K562 (cell line): Measurements from ENCODE around the gene SLC35F2. TPM values are rescaled to one million over a fixed set of nuclear protein-coding genes. Genes with fewer than 3 reads are reported as not detected.

Source experiments
- ATAC-seq: fragments of 200-7000 bp; cut with Tn5 transposase; 3 replicates; pipeline ENCODE4 v1.9.1; 2020; ENCODE audit warnings: moderate library complexity
- BruUV-seq: library from RNA; stranded (reverse); fragments of 400-500 nt; replicated peaks from 2 replicates; lab custom pipeline; 2021; lab: Mats Ljungman, UMichigan
- CTCF ChIA-PET: fragments of 300-600 bp; formaldehyde crosslinking; extraction: SDS; loops from one replicate; lab custom pipeline; 2021; ENCODE audit warnings: low intra/inter-chr PET ratio; lab: Yijun Ruan, JAX
- POLR2A ChIA-PET: fragments of 300-600, 350-650 bp; sonication (Branson Sonifier 250); formaldehyde crosslinking; extraction: SDS; loops from one replicate; lab custom pipeline; 2021; ENCODE audit warnings: antibody characterized with exemption, inconsistent platforms; lab: Yijun Ruan, JAX
- DNase-seq, 4 experiments: peaks; one replicate each; pipeline versions ENCODE4 v3.0.0 to v3.0.0-alpha.2; 2011 to 2018; ENCODE audit warnings: low spot score in 3 of 4, mixed read lengths in 3 of 4; ENCODE audit errors: extremely low read depth in 1 of 4
- FAIRE-seq: peaks from 2 replicates; lab custom pipeline; 2011; peaks lifted over from hg19 to GRCh38; lab: Jason Lieb, UNC
- H2AFZ ChIP-seq: 2 replicates; pipeline ENCODE4 v1.6.0; 2011; ENCODE audit warnings: low read depth, low read length, control low read depth, inconsistent platforms
- H3K27ac ChIP-seq: fragments of 200-600 bp; 3 replicates; pipeline ENCODE4 v1.8.0; 2011; ENCODE audit warnings: low read depth, mild to moderate bottlenecking, control low read depth, inconsistent platforms, low read length, moderate library complexity, mixed read lengths; ENCODE audit errors: extremely low read depth
- H3K27me3 ChIP-seq, 2 experiments: fragments of 300-600 bp in 1 of 2; 2 replicates in 1 of 2; 3 replicates in 1 of 2; pipeline versions ENCODE4 v1.6.0 to v1.8.0; 2011; ENCODE audit warnings: inconsistent platforms in 2 of 2, low read length in 2 of 2, mild to moderate bottlenecking in 1 of 2, mixed read lengths in 1 of 2, moderate library complexity in 1 of 2; ENCODE audit not compliant: control insufficient read depth in 2 of 2, insufficient read depth in 2 of 2
- H3K36me3 ChIP-seq: fragments of 300-600 bp; 3 replicates; pipeline ENCODE4 v1.8.0; 2011; ENCODE audit warnings: mild to moderate bottlenecking, low read length, inconsistent platforms; ENCODE audit not compliant: control insufficient read depth, insufficient read depth
- H3K4me1 ChIP-seq, 2 experiments: fragments of 200-600 bp in 1 of 2; replicated peaks in 1 of 2; 2 replicates in 1 of 2; 3 replicates in 1 of 2; pipeline versions ENCODE4 v1.5.1 to v1.8.0; 2011; ENCODE audit warnings: inconsistent platforms in 2 of 2, low read length in 2 of 2, mild to moderate bottlenecking in 1 of 2, mixed read lengths in 1 of 2, moderate library complexity in 1 of 2; ENCODE audit not compliant: control insufficient read depth in 2 of 2, insufficient read depth in 2 of 2
- H3K4me2 ChIP-seq: 2 replicates; pipeline ENCODE4 v1.6.1; 2011; ENCODE audit warnings: low read length, control low read depth, inconsistent platforms, mixed read lengths; ENCODE audit not compliant: insufficient read depth
- H3K4me3 ChIP-seq: fragments of 200-600 bp; sonication (generic), shearing (Covaris generic); 2 replicates; pipeline ENCODE4 v1.5.1; 2016; ENCODE audit warnings: control low read depth, inconsistent platforms
- H3K79me2 ChIP-seq: fragments of 200-600 bp; 3 replicates; pipeline ENCODE4 v1.8.0; 2011; ENCODE audit warnings: low read length, inconsistent platforms; ENCODE audit not compliant: control insufficient read depth, insufficient read depth
- H3K9ac ChIP-seq, 2 experiments: 2 replicates each; pipeline versions ENCODE4 v1.6.0 to v1.6.1; 2011; ENCODE audit warnings: low read depth in 2 of 2, low read length in 2 of 2, control low read depth in 1 of 2, inconsistent platforms in 1 of 2, mild to moderate bottlenecking in 1 of 2, mixed read lengths in 1 of 2; ENCODE audit not compliant: insufficient read depth in 1 of 2
- H3K9me1 ChIP-seq: one replicate; pipeline ENCODE4 v1.6.0; 2011; ENCODE audit warnings: inconsistent platforms, mild to moderate bottlenecking, low read length, moderate library complexity; ENCODE audit not compliant: control insufficient read depth, insufficient read depth
- H3K9me3 ChIP-seq: replicated peaks from 2 replicates; pipeline ENCODE4 v1.5.1; 2011; ENCODE audit warnings: low read depth, low read length, inconsistent platforms; ENCODE audit not compliant: control insufficient read depth, insufficient read depth
- H4K20me1 ChIP-seq: replicated peaks from 2 replicates; pipeline ENCODE4 v1.6.1; 2011; ENCODE audit warnings: low read length, inconsistent platforms, mixed read lengths; ENCODE audit not compliant: control insufficient read depth, insufficient read depth
- CEBPG ChIP-seq, 3 experiments: fragments of 200-800 bp in 1 of 3; sonication (Bioruptor generic) in 1 of 3; sonication (generic) in 1 of 3; formaldehyde crosslinking in 1 of 3; IDR thresholded peaks in 2 of 3; conservative IDR thresholded peaks in 1 of 3; 2 replicates each; pipeline versions ENCODE4 v1.6.1 to v1.8.0; 2016 to 2022; ENCODE audit warnings: missing compliant biosample characterization in 2 of 3, missing genetic modification characterization in 2 of 3, mild to moderate bottlenecking in 1 of 3, missing genetic modification reagents in 1 of 3
- ETV6 ChIP-seq, 3 experiments: fragments of 150-350 bp in 1 of 3; sonication (generic) in 1 of 3; formaldehyde crosslinking in 1 of 3; IDR thresholded peaks; 2 replicates each; pipeline versions ENCODE4 v1.6.1 to v1.8.0; 2014 to 2022; ENCODE audit warnings: borderline replicate concordance in 2 of 3, low read depth in 2 of 3, antibody characterized with exemption in 1 of 3, low read length in 1 of 3, mild to moderate bottlenecking in 1 of 3, missing genetic modification reagents in 1 of 3
- RBM17 ChIP-seq: fragments of 200-400 bp; formaldehyde crosslinking; IDR thresholded peaks from 2 replicates; pipeline ENCODE4 v1.6.1; 2017; ENCODE audit warnings: low read depth, mild to moderate bottlenecking, low read length, borderline replicate concordance
- ZNF707 ChIP-seq: fragments of 250-450 bp; sonication (Bioruptor Pico); conservative IDR thresholded peaks from 2 replicates; pipeline ENCODE4 v1.8.0; 2022; ENCODE audit warnings: inconsistent platforms, mild to moderate bottlenecking, moderate library complexity
- WGBS: fragments of 100-300 bp; shearing (Covaris generic); methylation state at CpG from one replicate; pipeline ENCODE4 v1.1.6; 2016; ENCODE audit warnings: low coverage, mixed read lengths; ENCODE audit not compliant: insufficient coverage; ENCODE audit errors: missing lambda C conversion rate; 5-methylcytosine and 5-hydroxymethylcytosine counted together
- in situ Hi-C: fragments of 300-500 bp; cut with MboI; formaldehyde crosslinking; loops from 4 replicates; pipeline ENCODE4 v1.15.0; 2018; ENCODE audit warnings: inconsistent platforms, mixed read lengths
- intact Hi-C: fragments of 100-400 bp; cut with micrococcal nuclease; formaldehyde crosslinking; loops from 2 replicates; pipeline ENCODE4 v1.14.2; 2022
- polyA plus RNA-seq, 8 experiments: library from polyadenylated mRNA; depleted of rRNA in 4 of 8; stranded (reverse) in 5 of 8; unstranded in 3 of 8; fragments of >200 nt; fragmentation: Nextera tagmentation in 2 of 8; fragmentation: Illumina TruSeq in 1 of 8; extraction: Ambion mirVana in 2 of 8; extraction: Trizol in 1 of 8; gene quantifications; 2 replicates each; pipeline versions ENCODE4 v1.2.1 to v1.2.3, GENCODE V29; 2011 to 2014; ENCODE audit warnings: inconsistent platforms in 1 of 8, missing spikeins in 1 of 8
- total RNA-seq, 7 experiments: library from RNA; depleted of rRNA in 6 of 7; stranded (reverse); fragments of >200 nt in 6 of 7; fragmentation: Illumina TruSeq in 2 of 7; extraction: Trizol in 2 of 7; gene quantifications; 2 replicates each; pipeline versions ENCODE4 v1.2.1 to v1.2.3, GENCODE V29; 2011 to 2021; ENCODE audit warnings: low replicate concordance in 1 of 7
- TF ChIP-seq, protein P1 (sequence below): fragments of 450-650 bp; formaldehyde crosslinking; IDR thresholded peaks from 2 replicates; pipeline ENCODE4 v1.4.0; 2022; ENCODE audit warnings: mild to moderate bottlenecking, moderate library complexity

The SLC35F2 gene
- total and polyA plus RNA-seq, 9 of the 15 experiments (the other 6 are each of a cell fraction or from before 2014, with no cell fraction given) = 28.6 to 63.9 (median 53.4) TPM

DNA sequence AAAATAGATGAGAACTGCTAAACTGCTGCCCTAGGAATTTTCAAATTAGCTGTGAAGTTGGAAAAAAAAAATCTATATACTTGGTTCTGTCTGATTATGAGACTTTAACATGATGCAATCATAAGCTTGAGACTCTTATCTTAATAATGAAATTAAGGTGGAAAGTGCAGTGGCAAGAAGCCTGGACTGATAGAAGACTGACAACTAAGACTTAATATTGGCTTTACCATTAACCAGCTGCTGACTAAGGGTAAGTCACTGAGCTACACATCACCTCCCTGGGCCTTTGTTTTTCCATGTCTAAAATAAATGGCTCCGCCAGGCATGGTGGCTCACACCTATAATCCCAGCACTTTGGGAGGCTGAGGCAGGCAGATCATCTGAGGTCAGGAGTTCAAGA is 56.9 kb downstream of the SLC35F2 start:
- TF ChIP-seq CEBPG (CRISPR knock-in tag; IDR thresholded peaks at IDR 0.05) (no peak), CEBPG (tag; conservative IDR thresholded peaks at IDR 0.05 in 1 of 2, IDR thresholded peaks at IDR 0.05 in 1 of 2) (peak; percentile 28 to 33; a peak in 2 of 4 replicates), RBM17 (no peak), ZNF707 (CRISPR knock-in tag) (no peak), ETV6 (IDR thresholded peaks at IDR 0.05; ENCODE audit: borderline replicate concordance in 1 of 2, low read depth in 2 of 2, low read length in 1 of 2) (no peak), ETV6 (CRISPR knock-in tag; IDR thresholded peaks at IDR 0.05; ENCODE audit: borderline replicate concordance) (no peak)
- TF ChIP-seq, protein P1, sequence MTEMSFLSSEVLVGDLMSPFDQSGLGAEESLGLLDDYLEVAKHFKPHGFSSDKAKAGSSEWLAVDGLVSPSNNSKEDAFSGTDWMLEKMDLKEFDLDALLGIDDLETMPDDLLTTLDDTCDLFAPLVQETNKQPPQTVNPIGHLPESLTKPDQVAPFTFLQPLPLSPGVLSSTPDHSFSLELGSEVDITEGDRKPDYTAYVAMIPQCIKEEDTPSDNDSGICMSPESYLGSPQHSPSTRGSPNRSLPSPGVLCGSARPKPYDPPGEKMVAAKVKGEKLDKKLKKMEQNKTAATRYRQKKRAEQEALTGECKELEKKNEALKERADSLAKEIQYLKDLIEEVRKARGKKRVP (CRISPR knock-in tag) = 0 out of 2 replicates have a peak, but pooled peaks have one; percentile 9
- H3K27ac ChIP-seq = no peak overlapping the region
- intact Hi-C loops = no loop called here
- H3K9ac ChIP-seq = no peak overlapping the region
- BruUV-seq = no TSS peak
- no peaks in the 10 kb centered on the region for H3K9me1 ChIP-seq
- DNase-seq (no peak), FAIRE-seq (no peak), ATAC-seq (no peak)
- H3K4me1 ChIP-seq = no peaks in the 10 kb centered on the region
- ChIA-PET CTCF (no interaction called here), POLR2A (no interaction called here)
- no peak overlapping the region for H3K4me2 ChIP-seq
- no peak overlapping the region for H3K4me3 ChIP-seq
- H3K9me3 ChIP-seq = no peaks in the 10 kb centered on the region
- peaks cover 70% of the 10 kb centered on the region for H3K36me3 ChIP-seq
- no peaks in the 10 kb centered on the region for H4K20me1 ChIP-seq
- H2AFZ ChIP-seq = no peak overlapping the region
- in situ Hi-C loops = no loop called here
- H3K27me3 ChIP-seq = no peaks in the 10 kb centered on the region
- WGBS = 100% methylated on average over 1 of the region's 1 CpG
- H3K79me2 ChIP-seq = no peaks in the 10 kb centered on the region
